Astrocyte (in vitro differentiated cells and primary cell): ENCODE data around the gene IL25. TPM values are rescaled to one million over a fixed set of nuclear protein-coding genes. Genes with fewer than 3 reads are reported as not detected.

Experiments
- DNase-seq: peaks from one replicate; pipeline ENCODE4 v3.0.0-alpha.2; 2010; ENCODE audit warnings: low read depth
- FAIRE-seq: peaks from 2 replicates; lab custom pipeline; 2011; peaks lifted over from hg19 to GRCh38; lab: Jason Lieb, UNC
- H2AFZ ChIP-seq: 2 replicates; pipeline ENCODE4 v1.6.0; 2012; ENCODE audit warnings: low read depth, low read length, inconsistent platforms
- H3K27ac ChIP-seq: 2 replicates; pipeline ENCODE4 v1.5.1; 2011; ENCODE audit warnings: low read depth, low read length, inconsistent platforms
- H3K27me3 ChIP-seq: 2 replicates; pipeline ENCODE4 v1.6.0; 2011; ENCODE audit warnings: low read length, inconsistent platforms; ENCODE audit not compliant: insufficient read depth
- H3K36me3 ChIP-seq: 2 replicates; pipeline ENCODE4 v1.5.1; 2011; ENCODE audit warnings: low read length, inconsistent platforms; ENCODE audit not compliant: insufficient read depth
- H3K4me1 ChIP-seq: 2 replicates; pipeline ENCODE4 v1.5.1; 2011; ENCODE audit warnings: low read length, inconsistent platforms; ENCODE audit not compliant: insufficient read depth
- H3K4me2 ChIP-seq: 2 replicates; pipeline ENCODE4 v1.6.0; 2012; ENCODE audit warnings: low read length, inconsistent platforms
- H3K4me3 ChIP-seq: 2 replicates; pipeline ENCODE4 v1.5.1; 2011; ENCODE audit warnings: low read depth, mild to moderate bottlenecking, low read length, inconsistent platforms; ENCODE audit not compliant: insufficient read depth
- H3K79me2 ChIP-seq: 2 replicates; pipeline ENCODE4 v1.6.0; 2012; ENCODE audit warnings: mild to moderate bottlenecking, low read length, inconsistent platforms; ENCODE audit not compliant: insufficient read depth
- H3K9ac ChIP-seq: 2 replicates; pipeline ENCODE4 v1.6.0; 2012; ENCODE audit warnings: mild to moderate bottlenecking, low read length, inconsistent platforms
- H3K9me3 ChIP-seq: 2 replicates; pipeline ENCODE4 v1.5.1; 2012; ENCODE audit warnings: low read depth, mild to moderate bottlenecking, low read length, inconsistent platforms; ENCODE audit not compliant: insufficient read depth
- H4K20me1 ChIP-seq: 2 replicates; pipeline ENCODE4 v1.6.0; 2012; ENCODE audit warnings: low read length, inconsistent platforms; ENCODE audit not compliant: insufficient read depth
- H3K27ac Mint-ChIP-seq: one replicate; pipeline ENCODE4 v1.8.0; 2021; ENCODE audit warnings: mild to moderate bottlenecking, mixed read lengths; ENCODE audit not compliant: unreplicated experiment
- H3K27me3 Mint-ChIP-seq: one replicate; pipeline ENCODE4 v1.8.0; 2021; ENCODE audit warnings: low read depth, mixed read lengths; ENCODE audit not compliant: unreplicated experiment
- H3K36me3 Mint-ChIP-seq: one replicate; pipeline ENCODE4 v1.8.0; 2021; ENCODE audit warnings: low read depth, mixed read lengths; ENCODE audit not compliant: unreplicated experiment
- H3K4me1 Mint-ChIP-seq: one replicate; pipeline ENCODE4 v1.8.0; 2021; ENCODE audit warnings: low read depth, mixed read lengths; ENCODE audit not compliant: unreplicated experiment
- H3K4me3 Mint-ChIP-seq: one replicate; pipeline ENCODE4 v1.8.0; 2021; ENCODE audit warnings: mild to moderate bottlenecking, moderate library complexity, mixed read lengths; ENCODE audit not compliant: unreplicated experiment
- H3K9me3 Mint-ChIP-seq: one replicate; pipeline ENCODE4 v1.8.0; 2021; ENCODE audit warnings: mild to moderate bottlenecking, mixed read lengths; ENCODE audit not compliant: unreplicated experiment
- EZH2 ChIP-seq: IDR thresholded peaks from 2 replicates; pipeline ENCODE4 v1.6.1; 2012; ENCODE audit warnings: mild to moderate bottlenecking, low read length, inconsistent platforms; ENCODE audit not compliant: insufficient read depth
- total RNA-seq: library from RNA; stranded (reverse); gene quantifications from 2 replicates; pipeline ENCODE4 v1.2.1, GENCODE V29; 2021
- TF ChIP-seq, protein P1 (sequence below): IDR thresholded peaks from 2 replicates; pipeline ENCODE4 v1.5.1; 2011; ENCODE audit warnings: low read depth, mild to moderate bottlenecking, inconsistent platforms, low read length, moderate library complexity; ENCODE audit not compliant: insufficient read depth

Gene IL25
- total RNA-seq, 1 donor from 2014 or later = not detected

- peak within 1 kb of the TSS; percentile 81 for H3K4me3 Mint-ChIP-seq
- peaks cover 1% of the 10 kb centered on the region for H3K36me3 Mint-ChIP-seq
- peak; percentile 73 for TF ChIP-seq EZH2
- TF ChIP-seq, protein P1, sequence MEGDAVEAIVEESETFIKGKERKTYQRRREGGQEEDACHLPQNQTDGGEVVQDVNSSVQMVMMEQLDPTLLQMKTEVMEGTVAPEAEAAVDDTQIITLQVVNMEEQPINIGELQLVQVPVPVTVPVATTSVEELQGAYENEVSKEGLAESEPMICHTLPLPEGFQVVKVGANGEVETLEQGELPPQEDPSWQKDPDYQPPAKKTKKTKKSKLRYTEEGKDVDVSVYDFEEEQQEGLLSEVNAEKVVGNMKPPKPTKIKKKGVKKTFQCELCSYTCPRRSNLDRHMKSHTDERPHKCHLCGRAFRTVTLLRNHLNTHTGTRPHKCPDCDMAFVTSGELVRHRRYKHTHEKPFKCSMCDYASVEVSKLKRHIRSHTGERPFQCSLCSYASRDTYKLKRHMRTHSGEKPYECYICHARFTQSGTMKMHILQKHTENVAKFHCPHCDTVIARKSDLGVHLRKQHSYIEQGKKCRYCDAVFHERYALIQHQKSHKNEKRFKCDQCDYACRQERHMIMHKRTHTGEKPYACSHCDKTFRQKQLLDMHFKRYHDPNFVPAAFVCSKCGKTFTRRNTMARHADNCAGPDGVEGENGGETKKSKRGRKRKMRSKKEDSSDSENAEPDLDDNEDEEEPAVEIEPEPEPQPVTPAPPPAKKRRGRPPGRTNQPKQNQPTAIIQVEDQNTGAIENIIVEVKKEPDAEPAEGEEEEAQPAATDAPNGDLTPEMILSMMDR = no peak
- no peaks in the 10 kb centered on the region for H3K9me3 ChIP-seq
- H3K27ac ChIP-seq = peak within 1 kb of the TSS; percentile 19
- DNase-seq = peak; percentile 10
- peak within 1 kb of the TSS; percentile 69 for H3K27ac Mint-ChIP-seq
- H4K20me1 ChIP-seq = peaks cover 5% of the 10 kb centered on the region
- peaks cover 14% of the 10 kb centered on the region for H3K4me1 ChIP-seq
- no peaks in the 10 kb centered on the region for H3K27me3 ChIP-seq
- peaks cover 15% of the 10 kb centered on the region for H3K79me2 ChIP-seq
- peaks cover 40% of the 10 kb centered on the region for H3K27me3 Mint-ChIP-seq
- peak within 1 kb of the TSS; percentile 88 for H2AFZ ChIP-seq
- H3K9ac ChIP-seq = peak within 1 kb of the TSS; percentile 81
- H3K36me3 ChIP-seq = no peaks in the 10 kb centered on the region
- H3K4me1 Mint-ChIP-seq = no peaks in the 10 kb centered on the region
- peak within 1 kb of the TSS; percentile 87 for H3K4me2 ChIP-seq
- no peaks in the 10 kb centered on the region for H3K9me3 Mint-ChIP-seq
- H3K4me3 ChIP-seq = peak within 1 kb of the TSS; percentile 58
- no peak for FAIRE-seq
Observed at GRCh38 chr14:23365036-23365731, 7.4 kb upstream of the IL25 start, which contains the start of gene EFS. Gene EFS (minus strand): TSS chr14:23365172. CDS start chr14:23365025, 147 bp downstream.

- H3K36me3 Mint-ChIP-seq = no peaks in the 10 kb centered on the region
- H3K36me3 ChIP-seq = no peaks in the 10 kb centered on the region
- H2AFZ ChIP-seq = peak overlapping the region; percentile 88
- H3K9me3 Mint-ChIP-seq = no peaks in the 10 kb centered on the region
- H3K9me3 ChIP-seq = no peaks in the 10 kb centered on the region
- FAIRE-seq (no peak), DNase-seq (peak; percentile 68)
- peak overlapping the region; percentile 87 for H3K4me2 ChIP-seq
- no peak overlapping the region for H3K27ac Mint-ChIP-seq
- peak overlapping the region; percentile 81 for H3K9ac ChIP-seq
- H3K4me3 ChIP-seq = peak overlapping the region; percentile 58
- no peaks in the 10 kb centered on the region for H3K27me3 ChIP-seq
- H3K4me1 ChIP-seq = peaks cover 14% of the 10 kb centered on the region
- no peak overlapping the region for H3K27ac ChIP-seq
- H3K4me3 Mint-ChIP-seq = no peak overlapping the region
- TF ChIP-seq, protein P1 = no peak
- peak; percentile 15 for TF ChIP-seq EZH2
- peaks cover 15% of the 10 kb centered on the region for H3K79me2 ChIP-seq
- H3K27me3 Mint-ChIP-seq = peaks cover 39% of the 10 kb centered on the region
- H4K20me1 ChIP-seq = peaks cover 4% of the 10 kb centered on the region
- no peaks in the 10 kb centered on the region for H3K4me1 Mint-ChIP-seq
Observed at GRCh38 chr14:23365732-23366425, 6.7 kb upstream of the IL25 start.
